ENCODE measurements around the gene PPP1CB.

GRCh38 chr2:28802975-28803429, 51.4 kb downstream of the PPP1CB start:
- TF ChIP-seq RARB (CRISPR knock-in tag; IDR thresholded peaks at IDR 0.05), result 0 out of 2 replicates have a peak, but pooled peaks have one; percentile 14
- TF ChIP-seq MAX (IDR thresholded peaks at IDR 0.05), result no peak
- no peak; the same call in 2 of the 3 replicates for TF ChIP-seq CTCF (IDR thresholded peaks at IDR 0.05)
- no peak for TF ChIP-seq RFX5 (IDR thresholded peaks at IDR 0.05)
- no peak for TF ChIP-seq POLR2A (IDR thresholded peaks at IDR 0.05; ENCODE audit: low read length)
- no peak for TF ChIP-seq FOSL2 (IDR thresholded peaks at IDR 0.05)
- TF ChIP-seq FOSL2 (CRISPR knock-in tag; IDR thresholded peaks at IDR 0.05), result 0 out of 2 replicates have a peak, but pooled peaks have one; percentile 6
